Measurements from ENCODE around the gene ANP32B.
"Not testable (repeated sequence)": the region's sequence is repeated elsewhere in the genome, so short reads cannot be mapped to it uniquely, and the experiment has no call there.

The ANP32B gene

DNA sequence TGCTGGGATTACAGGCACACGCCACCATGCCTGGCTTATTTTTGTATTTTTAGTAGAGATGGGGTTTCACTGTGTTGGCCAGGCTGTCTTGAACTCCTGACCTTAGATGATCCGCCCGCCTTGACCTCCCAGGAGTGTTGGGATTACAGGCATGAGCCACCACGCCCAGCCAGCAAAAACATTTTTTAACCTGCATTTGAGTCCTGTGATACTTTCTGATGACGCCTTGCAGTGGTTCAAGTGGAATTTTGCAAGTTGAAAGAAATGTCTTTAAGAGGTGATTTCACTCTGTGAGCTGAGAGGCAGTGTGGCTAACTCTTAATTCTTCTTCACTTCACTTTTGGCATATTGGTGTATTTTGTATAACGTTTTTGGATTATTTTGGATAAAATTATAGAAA is 9.1 kb downstream of the ANP32B start:
- DNase-seq (ENCODE audit: low read depth, low spot score), result no peak

GRCh38 chr9:97993000-97993399 is 9.9 kb downstream of the ANP32B start:
- DNase-seq (ENCODE audit: low read depth, low spot score), result no peak

DNA sequence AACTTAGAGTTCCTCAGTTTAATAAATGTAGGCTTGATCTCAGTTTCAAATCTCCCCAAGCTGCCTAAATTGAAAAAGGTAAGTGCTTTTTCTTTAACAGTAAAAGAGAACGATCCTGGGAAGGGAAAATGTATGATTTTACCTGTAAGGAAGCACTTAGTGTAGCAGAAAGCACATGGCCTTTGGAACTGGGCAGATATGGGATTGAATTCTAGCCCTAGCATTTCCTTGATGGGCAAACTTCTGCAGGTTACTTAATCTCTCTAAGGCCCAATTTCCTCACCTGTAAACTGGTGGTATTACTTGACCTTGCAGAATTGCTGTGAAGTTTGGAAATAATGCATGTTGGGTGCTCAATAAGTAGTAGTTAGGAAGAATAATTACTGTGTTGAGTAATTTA is 11.6 kb downstream of the ANP32B start:
- DNase-seq (ENCODE audit: low read depth, low spot score), result no peak

DNA sequence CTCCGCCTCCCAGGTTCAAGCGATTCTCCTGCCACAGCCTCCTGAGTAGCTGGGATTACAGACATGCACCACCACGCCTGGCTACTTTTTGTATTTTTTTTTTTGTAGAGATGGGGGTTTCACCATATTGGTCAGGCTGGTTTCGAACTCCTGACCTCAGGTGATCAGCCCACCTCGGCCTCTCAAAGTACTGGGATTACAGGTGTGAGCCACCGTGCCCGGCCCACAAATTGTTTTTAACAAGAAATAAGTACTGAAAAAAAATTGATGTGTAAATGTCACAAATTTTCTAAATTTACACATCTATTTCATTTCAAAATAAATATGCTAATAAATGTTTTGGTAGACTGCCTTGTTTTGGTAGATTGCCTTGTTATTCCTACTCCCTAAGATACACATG is 13.5 kb downstream of the ANP32B start:
- DNase-seq (ENCODE audit: low read depth, low spot score), result not testable (repeated sequence)

DNA sequence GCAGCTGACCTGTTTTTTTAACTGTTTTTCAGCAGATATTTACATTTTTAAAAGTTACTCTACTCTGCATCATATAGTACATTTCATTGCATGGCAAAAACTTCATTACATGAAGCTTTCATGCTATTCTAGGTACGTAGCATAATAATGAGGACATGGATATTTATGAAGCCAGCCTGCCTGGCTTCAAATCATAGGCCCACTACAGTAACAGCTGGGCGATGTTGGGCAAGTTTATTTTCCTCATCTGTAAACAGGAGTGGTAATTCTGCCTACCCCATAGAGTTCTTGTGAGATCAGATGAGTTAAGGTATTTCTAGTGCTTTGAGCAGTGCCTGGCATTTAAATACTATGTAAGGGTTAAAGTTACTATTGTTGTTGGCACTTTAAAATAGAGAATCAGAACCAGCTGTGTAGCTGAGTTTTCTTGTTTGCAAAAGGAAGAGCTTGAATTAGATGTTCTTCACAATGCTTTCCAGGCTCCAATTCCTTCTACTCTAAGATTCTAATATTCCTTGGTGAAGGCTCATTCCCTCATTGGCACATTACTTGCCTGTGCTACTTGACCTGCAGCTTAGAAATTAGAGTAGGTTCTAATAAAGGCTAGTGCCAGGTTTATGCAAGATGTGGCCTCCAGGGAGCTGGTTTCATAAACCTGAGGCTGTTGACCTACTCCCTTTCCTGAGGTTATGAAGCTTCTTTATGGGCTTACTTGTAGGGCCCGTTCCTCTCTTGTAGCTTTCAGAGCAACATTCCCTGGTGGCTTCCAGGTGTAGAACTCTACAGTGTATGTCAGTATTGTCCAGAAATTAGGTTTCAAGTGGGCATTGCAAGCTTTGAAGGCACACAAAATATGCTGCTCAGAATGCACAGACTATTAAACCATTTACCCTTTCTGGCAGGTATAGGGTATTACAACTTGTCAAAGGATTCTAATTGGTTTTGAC is 14.5 kb downstream of the ANP32B start:
- no peak for DNase-seq (ENCODE audit: low read depth, low spot score)

- no peak for DNase-seq (ENCODE audit: low read depth, low spot score)
Measured at GRCh38 chr9:98002808-98003207, 19.7 kb downstream of the ANP32B start.

- no peak for DNase-seq (ENCODE audit: low read depth, low spot score)
Measured at GRCh38 chr9:98006127-98006796, 23.1 kb downstream of the ANP32B start.

- DNase-seq (ENCODE audit: low read depth, low spot score), result no peak
Measured at GRCh38 chr9:98007251-98007928, 24.2 kb downstream of the ANP32B start.

DNA sequence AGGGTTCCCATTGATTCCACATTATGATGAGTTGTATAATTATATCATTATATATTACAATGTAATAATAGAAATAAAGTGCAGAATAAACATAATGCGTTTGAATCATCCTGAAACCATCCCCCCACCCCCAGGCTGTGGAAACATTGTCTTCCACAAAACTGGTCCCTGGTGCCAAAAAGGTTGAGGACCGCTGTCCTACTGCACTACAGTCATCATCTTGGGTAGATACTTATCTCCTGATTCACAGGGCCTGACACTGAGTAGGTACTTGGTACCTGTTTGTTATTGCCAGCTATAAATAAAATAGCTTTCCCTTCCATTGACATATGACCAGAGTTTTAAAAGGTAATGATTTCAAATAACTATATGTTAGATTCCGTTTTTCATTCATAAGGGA is 25.6 kb downstream of the ANP32B start:
- no peak for DNase-seq (ENCODE audit: low read depth, low spot score)

DNA sequence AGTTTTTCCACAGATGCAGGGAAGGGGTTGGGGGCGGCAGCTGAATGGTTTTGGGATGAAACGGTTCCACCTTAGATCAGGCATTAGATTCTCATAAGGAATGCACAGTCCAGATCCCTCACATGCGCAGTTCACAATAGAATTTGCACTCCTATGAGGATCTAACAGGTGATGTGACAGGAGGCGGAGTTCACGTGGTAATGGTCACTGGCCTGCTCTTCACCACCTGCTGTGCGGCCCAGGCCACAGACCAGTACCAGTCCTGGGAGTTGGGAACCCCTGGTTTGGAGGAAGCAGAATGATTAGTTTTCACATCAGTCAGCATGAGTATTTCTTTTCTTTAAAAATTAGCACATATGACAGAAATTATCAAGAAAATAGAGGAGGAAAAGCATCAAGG is 26.3 kb downstream of the ANP32B start:
- DNase-seq (ENCODE audit: low read depth, low spot score), result no peak

DNA sequence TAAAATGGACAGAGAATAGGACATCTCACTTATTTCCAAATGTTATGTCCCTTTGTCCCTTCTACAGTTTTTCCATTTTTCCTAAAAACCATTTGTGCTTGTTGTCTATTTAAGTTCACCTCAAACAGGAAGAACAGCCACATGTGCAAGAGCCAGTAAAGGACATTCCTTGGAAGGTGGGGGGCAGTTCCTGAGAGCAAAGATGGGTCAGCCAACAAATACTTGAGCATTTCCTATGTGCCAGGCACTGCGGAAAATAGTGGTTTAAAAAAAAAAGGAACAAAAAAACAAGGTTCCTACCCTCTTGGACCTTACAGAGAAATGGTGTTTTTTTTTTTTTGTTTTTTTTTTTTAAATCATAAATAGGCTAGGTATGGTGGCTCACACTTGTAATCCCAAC is 26.8 kb downstream of the ANP32B start:
- DNase-seq (ENCODE audit: low read depth, low spot score), result no peak

- DNase-seq (ENCODE audit: low read depth, low spot score), result no peak
Measured at GRCh38 chr9:98010445-98010844, 27.3 kb downstream of the ANP32B start.

GRCh38 chr9:98011122-98011521 is 28.0 kb downstream of the ANP32B start:
- DNase-seq (ENCODE audit: low read depth, low spot score), result no peak

DNA sequence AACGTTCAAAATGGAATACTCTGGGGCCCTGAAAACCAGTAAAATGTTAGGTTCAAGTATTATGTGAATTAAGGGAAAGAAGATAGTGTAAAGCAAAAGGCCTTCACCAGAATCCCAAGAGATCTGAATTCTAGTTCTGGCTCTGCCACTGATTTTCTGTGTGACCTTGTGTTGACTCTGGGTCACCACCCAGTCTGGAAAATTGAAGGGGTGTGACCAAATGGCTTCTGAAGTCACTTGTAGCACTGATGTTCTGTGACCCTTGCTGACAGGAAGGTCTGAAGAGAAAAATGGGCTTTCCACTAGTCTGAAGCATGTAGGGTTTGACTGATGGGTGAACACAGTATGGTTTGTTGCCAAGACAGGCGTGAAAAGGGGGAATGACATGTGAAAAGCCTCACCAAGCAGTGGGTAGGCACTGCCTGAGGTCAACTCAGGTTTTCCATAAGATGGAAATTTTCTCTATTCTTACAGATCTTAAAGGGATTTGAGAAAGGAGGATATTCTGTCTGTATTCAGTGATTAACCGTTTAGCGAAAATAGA is 33.1 kb downstream of the ANP32B start:
- DNase-seq (ENCODE audit: low read depth, low spot score), result no peak

- DNase-seq (ENCODE audit: low read depth, low spot score), result no peak
Measured at GRCh38 chr9:98017306-98017705, 34.2 kb downstream of the ANP32B start.

GRCh38 chr9:98018347-98018746 is 35.2 kb downstream of the ANP32B start:
- no peak for DNase-seq (ENCODE audit: low read depth, low spot score)

GRCh38 chr9:98019098-98019497 is 36.0 kb downstream of the ANP32B start:
- no peak for DNase-seq (ENCODE audit: low read depth, low spot score)

GRCh38 chr9:98019869-98020268 is 36.7 kb downstream of the ANP32B start:
- not testable (repeated sequence) for DNase-seq (ENCODE audit: low read depth, low spot score)

- no peak for DNase-seq (ENCODE audit: low read depth, low spot score)
Measured at GRCh38 chr9:98020476-98021145, 37.5 kb downstream of the ANP32B start.

DNA sequence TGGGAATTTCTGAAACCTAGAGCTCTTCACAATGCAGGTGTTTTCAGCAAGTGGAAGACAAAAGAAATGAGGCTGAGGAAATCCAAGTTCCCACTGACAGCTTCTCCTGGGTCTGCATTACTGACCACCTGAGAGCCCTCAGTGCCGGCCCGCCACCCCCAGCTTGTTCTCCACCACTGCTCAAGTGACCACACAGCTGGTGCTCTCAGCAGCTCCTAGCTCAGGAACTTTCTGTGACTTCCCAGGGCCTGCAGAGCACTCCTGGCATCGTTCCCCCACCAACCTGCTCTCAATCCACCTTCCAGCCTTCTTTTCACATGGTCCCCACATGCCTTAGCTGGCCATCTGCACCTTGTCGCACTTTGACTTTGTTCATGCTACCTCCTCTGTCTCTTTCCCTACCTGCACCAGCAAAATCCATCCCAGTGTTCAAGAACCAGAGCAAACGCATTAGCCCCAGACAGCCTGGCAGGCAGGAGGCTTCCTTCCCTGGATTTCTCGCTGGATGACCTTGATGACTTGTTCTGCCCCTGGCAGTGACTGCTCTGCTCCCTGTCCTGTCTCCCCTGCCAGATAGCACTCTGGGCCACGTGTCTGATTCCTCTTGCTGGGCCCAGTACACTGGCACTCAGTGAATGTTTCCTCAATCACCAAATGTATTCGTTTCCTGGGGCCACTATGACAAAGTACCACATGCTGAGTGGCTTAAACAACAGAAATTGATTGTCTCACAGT is 38.3 kb downstream of the ANP32B start:
- DNase-seq (ENCODE audit: low read depth, low spot score), result no peak

DNA sequence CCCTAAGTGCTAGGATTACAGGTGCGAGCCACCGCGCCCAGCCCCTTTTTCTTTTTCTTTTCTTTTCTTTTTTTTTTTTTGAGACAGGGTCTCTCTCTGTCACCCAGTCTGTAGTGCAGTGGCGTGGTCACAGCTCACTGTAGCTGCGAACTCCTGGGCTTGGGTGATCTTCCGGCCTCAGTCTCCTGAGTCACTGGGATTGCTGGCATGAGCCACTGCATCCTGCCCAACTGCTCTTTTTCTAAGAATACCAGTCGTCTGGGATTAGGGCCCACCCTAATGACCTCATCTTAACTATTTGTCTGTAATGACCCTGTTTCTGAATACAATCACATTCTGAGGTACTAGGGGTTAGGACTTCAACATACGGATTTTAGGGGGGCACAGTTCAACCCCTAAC is 39.3 kb downstream of the ANP32B start:
- no peak for DNase-seq (ENCODE audit: low read depth, low spot score)
